ENCODE data around the gene CDH23.
A peak's percentile ranks its signal among the peaks of the same experiment; 100 is the strongest.

DNA sequence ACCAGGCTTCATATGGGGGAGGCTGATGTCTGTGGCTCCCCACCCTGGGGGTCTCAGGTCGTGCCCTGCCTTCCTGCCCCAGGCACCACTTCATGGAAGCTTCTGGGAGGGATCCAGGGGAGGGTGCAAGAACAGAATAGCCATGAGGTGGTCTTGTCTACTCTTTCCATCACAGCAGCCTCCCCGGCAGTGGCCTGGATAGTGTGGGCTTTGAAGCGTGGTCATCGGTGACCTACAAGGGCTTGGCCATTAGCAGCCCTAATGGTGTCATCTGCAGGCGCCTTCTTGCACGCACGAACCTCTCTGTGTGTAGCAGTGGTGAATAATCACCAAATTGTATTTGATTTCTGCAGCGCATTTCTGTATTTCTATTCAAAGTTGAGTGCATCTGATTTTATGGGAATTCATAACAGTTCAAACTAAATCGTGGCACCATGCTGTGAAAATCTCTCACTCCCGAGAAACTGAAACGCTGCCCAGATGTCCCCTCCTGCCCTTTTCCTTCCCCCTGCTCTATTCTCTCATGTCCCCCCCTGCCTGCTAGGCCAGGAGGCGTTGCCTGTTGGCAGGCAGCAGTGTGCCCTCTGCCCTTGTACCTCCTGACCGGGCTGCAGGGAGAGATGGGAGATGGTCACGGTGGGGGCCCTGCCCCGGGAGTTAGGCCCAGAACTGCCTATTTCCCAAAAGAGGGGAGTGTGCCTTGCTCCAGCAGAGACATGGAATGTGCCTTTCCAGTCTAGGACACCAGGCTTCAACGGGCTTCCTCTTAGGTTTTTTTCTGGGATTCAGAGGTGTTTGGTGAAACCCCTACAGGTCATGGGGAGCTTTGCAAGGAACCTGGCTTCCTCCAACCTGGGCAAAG lies 34.8 kb downstream of the CDH23 start:
- TF ChIP-seq PHF8 (conservative IDR thresholded peaks at IDR 0.05; ENCODE audit: low read depth, low read length) (no peak), EZH2 (IDR thresholded peaks at IDR 0.05; ENCODE audit: low read depth, low read length, severe bottlenecking) (no peak), CEBPB (IDR thresholded peaks at IDR 0.05; ENCODE audit: low read depth, low read length) (no peak), POLR2A (IDR thresholded peaks at IDR 0.05; ENCODE audit: control extremely low read depth in 1 of 2, low read depth in 2 of 2, low read length in 2 of 2) (no peak), GABPA (IDR thresholded peaks at IDR 0.05; ENCODE audit: borderline replicate concordance, insufficient read depth, low read length) (no peak), CHD2 (IDR thresholded peaks at IDR 0.05; ENCODE audit: low read length) (no peak), SRF (IDR thresholded peaks at IDR 0.05; ENCODE audit: low read depth, low read length) (no peak), TEAD4 (IDR thresholded peaks at IDR 0.05; ENCODE audit: low read depth, low read length) (no peak), SP1 (IDR thresholded peaks at IDR 0.05; ENCODE audit: low read depth, low read length) (no peak), POLR2AphosphoS5 (IDR thresholded peaks at IDR 0.05; ENCODE audit: low read depth, low read length) (no peak), TBP (IDR thresholded peaks at IDR 0.05; ENCODE audit: low read depth, low read length) (no peak), MAFK (IDR thresholded peaks at IDR 0.05; ENCODE audit: low read depth, low read length) (no peak)
- TF ChIP-seq, protein P1, sequence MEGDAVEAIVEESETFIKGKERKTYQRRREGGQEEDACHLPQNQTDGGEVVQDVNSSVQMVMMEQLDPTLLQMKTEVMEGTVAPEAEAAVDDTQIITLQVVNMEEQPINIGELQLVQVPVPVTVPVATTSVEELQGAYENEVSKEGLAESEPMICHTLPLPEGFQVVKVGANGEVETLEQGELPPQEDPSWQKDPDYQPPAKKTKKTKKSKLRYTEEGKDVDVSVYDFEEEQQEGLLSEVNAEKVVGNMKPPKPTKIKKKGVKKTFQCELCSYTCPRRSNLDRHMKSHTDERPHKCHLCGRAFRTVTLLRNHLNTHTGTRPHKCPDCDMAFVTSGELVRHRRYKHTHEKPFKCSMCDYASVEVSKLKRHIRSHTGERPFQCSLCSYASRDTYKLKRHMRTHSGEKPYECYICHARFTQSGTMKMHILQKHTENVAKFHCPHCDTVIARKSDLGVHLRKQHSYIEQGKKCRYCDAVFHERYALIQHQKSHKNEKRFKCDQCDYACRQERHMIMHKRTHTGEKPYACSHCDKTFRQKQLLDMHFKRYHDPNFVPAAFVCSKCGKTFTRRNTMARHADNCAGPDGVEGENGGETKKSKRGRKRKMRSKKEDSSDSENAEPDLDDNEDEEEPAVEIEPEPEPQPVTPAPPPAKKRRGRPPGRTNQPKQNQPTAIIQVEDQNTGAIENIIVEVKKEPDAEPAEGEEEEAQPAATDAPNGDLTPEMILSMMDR (IDR thresholded peaks at IDR 0.05; ENCODE audit: control extremely low read depth in 1 of 3, insufficient read depth in 1 of 3, low read depth in 1 of 3, low read length in 3 of 3) = peak; percentile 36 to 62 (median 54)
